ENCODE measurements around the gene ARFGEF3.

The ARFGEF3 gene

GRCh38 chr6:138119976-138120375, 41.8 kb upstream of the ARFGEF3 start:
- Histone ChIP-seq H3K4me1 (ENCODE audit: control insufficient read depth, insufficient read depth, low read length) (no peaks in the 10 kb centered on the region), H3K36me3 (ENCODE audit: control insufficient read depth in 2 of 2, insufficient read depth in 1 of 2, low read length in 2 of 2) (no peaks in the 10 kb centered on the region), H3K4me3 (ENCODE audit: low read depth, low read length) (no peak overlapping the region), H3K27ac (ENCODE audit: extremely low read depth, low read depth, low read length) (no peak overlapping the region), H3K9me3 (ENCODE audit: control insufficient read depth, insufficient read depth, low read depth, low read length) (no peaks in the 10 kb centered on the region)
- CTCF ChIA-PET = interaction anchor here (0.6 to 1.1 kb wide), 7 partner anchors 11 to 646 kb away, joined by 3 to 4 read pairs (median 3); no protein-coding TSS in a partner anchor
- no peak for TF ChIP-seq ZNF692 (tag by site-specific recombination; IDR thresholded peaks at IDR 0.05)
- no peak for TF ChIP-seq ZBTB17 (tag by site-specific recombination; IDR thresholded peaks at IDR 0.05)
- TF ChIP-seq, protein P1, sequence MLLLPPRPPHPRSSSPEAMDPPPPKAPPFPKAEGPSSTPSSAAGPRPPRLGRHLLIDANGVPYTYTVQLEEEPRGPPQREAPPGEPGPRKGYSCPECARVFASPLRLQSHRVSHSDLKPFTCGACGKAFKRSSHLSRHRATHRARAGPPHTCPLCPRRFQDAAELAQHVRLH (tag by site-specific recombination; IDR thresholded peaks at IDR 0.05) = no peak
- TF ChIP-seq ZNF433 (tag by site-specific recombination; IDR thresholded peaks at IDR 0.05; ENCODE audit: low read depth) = no peak
- TF ChIP-seq ZNF211 (tag by site-specific recombination; IDR thresholded peaks at IDR 0.05; ENCODE audit: low read depth) = no peak
- TF ChIP-seq ZNF335 (tag by site-specific recombination; conservative IDR thresholded peaks at IDR 0.05) = no peak
- TF ChIP-seq ZNF175 (tag by site-specific recombination; IDR thresholded peaks at IDR 0.05) = no peak
- TF ChIP-seq ZNF114 (tag by site-specific recombination; IDR thresholded peaks at IDR 0.05) = no peak
- TF ChIP-seq, protein P2, sequence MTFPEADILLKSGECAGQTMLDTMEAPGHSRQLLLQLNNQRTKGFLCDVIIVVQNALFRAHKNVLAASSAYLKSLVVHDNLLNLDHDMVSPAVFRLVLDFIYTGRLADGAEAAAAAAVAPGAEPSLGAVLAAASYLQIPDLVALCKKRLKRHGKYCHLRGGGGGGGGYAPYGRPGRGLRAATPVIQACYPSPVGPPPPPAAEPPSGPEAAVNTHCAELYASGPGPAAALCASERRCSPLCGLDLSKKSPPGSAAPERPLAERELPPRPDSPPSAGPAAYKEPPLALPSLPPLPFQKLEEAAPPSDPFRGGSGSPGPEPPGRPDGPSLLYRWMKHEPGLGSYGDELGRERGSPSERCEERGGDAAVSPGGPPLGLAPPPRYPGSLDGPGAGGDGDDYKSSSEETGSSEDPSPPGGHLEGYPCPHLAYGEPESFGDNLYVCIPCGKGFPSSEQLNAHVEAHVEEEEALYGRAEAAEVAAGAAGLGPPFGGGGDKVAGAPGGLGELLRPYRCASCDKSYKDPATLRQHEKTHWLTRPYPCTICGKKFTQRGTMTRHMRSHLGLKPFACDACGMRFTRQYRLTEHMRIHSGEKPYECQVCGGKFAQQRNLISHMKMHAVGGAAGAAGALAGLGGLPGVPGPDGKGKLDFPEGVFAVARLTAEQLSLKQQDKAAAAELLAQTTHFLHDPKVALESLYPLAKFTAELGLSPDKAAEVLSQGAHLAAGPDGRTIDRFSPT (tag by site-specific recombination; IDR thresholded peaks at IDR 0.05) = no peak
- TF ChIP-seq ZBTB21 (tag by site-specific recombination; IDR thresholded peaks at IDR 0.05) = no peak
- no peak for TF ChIP-seq ZNF514 (tag by site-specific recombination; IDR thresholded peaks at IDR 0.05)
- TF ChIP-seq ZNF169 (tag by site-specific recombination; IDR thresholded peaks at IDR 0.05) = no peak
- no peak for TF ChIP-seq MZF1 (tag by site-specific recombination; IDR thresholded peaks at IDR 0.05; ENCODE audit: borderline replicate concordance)
- no peak for TF ChIP-seq ZNF623 (tag by site-specific recombination; IDR thresholded peaks at IDR 0.05)
- POLR2A ChIA-PET = no interaction called here

DNA sequence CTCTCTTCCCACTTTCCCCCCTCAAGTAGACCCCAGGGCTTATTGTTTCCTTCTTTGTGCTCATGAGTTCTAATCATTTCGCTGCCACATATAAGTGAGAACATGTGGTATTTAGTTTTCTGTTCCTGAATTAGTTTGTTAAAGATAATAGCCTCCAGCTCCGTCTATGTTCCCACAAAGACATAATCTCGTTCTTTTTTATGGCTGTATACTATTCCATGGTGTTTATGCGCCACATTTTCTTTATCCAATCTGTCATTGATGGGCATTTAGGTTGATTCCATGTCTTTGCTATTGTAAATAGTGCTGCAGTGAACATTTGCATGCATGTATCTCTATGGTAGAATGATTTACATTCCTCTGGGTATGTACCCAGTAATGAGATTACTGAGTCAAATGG, 37.6 kb upstream of the ARFGEF3 start:
- Histone ChIP-seq H3K36me3 (ENCODE audit: control insufficient read depth in 2 of 2, insufficient read depth in 1 of 2, low read length in 2 of 2) (no peaks in the 10 kb centered on the region), H3K27ac (ENCODE audit: extremely low read depth, low read depth, low read length) (no peak overlapping the region), H3K9me3 (ENCODE audit: control insufficient read depth, insufficient read depth, low read depth, low read length) (no peaks in the 10 kb centered on the region), H3K4me3 (ENCODE audit: low read depth, low read length) (no peak overlapping the region), H3K4me1 (ENCODE audit: control insufficient read depth, insufficient read depth, low read length) (no peaks in the 10 kb centered on the region)
- TF ChIP-seq ZNF280D (tag by site-specific recombination; IDR thresholded peaks at IDR 0.05) (0 out of 2 replicates have a peak, but pooled peaks have one; percentile 20), ZNF366 (tag by site-specific recombination; conservative IDR thresholded peaks at IDR 0.05) (no peak), ZFP41 (tag by site-specific recombination; IDR thresholded peaks at IDR 0.05; ENCODE audit: borderline replicate concordance) (no peak), ZNF146 (tag by site-specific recombination; IDR thresholded peaks at IDR 0.05) (peak; percentile 94), KLF1 (tag by site-specific recombination; IDR thresholded peaks at IDR 0.05) (no peak), ZNF26 (tag by site-specific recombination; IDR thresholded peaks at IDR 0.05) (no peak)
- TF ChIP-seq, protein P1 (tag by site-specific recombination; IDR thresholded peaks at IDR 0.05) = 0 out of 2 replicates have a peak, but pooled peaks have one; percentile 20
- ChIA-PET POLR2A (no interaction called here), CTCF (interaction anchor here (0.6 to 2.0 kb wide), 3 partner anchors 8 to 1805 kb away, joined by 3 to 13 read pairs (median 3); no protein-coding TSS in a partner anchor)
